Measurements from ENCODE around the gene SH2D3C. TPM values are rescaled to one million over a fixed set of nuclear protein-coding genes. Genes with fewer than 3 reads are reported as not detected.

Gene SH2D3C
- total and polyA plus RNA-seq, 2 of the 8 experiments (the other 6 are each of a cell fraction or from before 2014, with no cell fraction given) = 6.4 to 8.1 TPM

DNA sequence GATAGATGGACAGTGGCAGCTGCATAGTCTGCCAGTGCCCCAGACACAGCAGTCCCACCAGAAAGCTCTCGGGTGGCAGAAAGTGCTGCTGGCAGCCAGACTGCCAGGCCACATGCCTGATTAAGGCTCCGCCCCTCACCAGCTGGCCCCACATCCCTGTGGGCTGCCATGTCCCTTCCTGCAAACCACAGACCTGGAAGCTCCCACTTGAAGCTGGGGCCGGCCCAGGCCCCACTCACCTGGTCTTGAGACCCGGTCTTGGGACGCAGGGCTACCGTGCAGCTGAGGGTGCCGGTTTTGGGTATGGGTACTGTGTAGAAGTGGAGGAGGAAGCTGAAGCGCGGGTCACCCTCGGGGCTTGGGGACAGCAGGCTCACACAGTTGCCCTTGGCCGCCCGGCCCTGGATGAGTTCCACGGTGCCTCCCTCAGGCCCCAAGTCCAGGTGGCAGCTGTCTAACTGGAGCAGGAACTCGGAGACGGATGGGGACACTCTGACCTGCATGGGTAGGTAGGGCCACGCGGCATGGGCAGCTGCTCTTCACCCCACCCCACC is 39.5 kb upstream of the SH2D3C start:
- CTCF ChIA-PET (ENCODE audit: partially characterized antibody) = interaction anchor here (0.9 to 3.5 kb wide), 8 partner anchors 8 to 103 kb away, joined by 3 to 26 read pairs (median 5); partner anchors contain the start of gene TOR2A
- WGBS, 2 experiments (ENCODE audit: extremely low coverage in 1 of 2, insufficient coverage in 1 of 2, insufficient read length in 1 of 2, insufficient replicate concordance in 2 of 2, low coverage in 1 of 2, low lambda C conversion rate in 2 of 2, missing lambda C conversion rate in 1 of 2) = 91% methylated on average over 17 of the region's 17 CpGs; no CpG with 5 or more reads in 1 of the 2 experiments
- no peak for FAIRE-seq

More for the DNA sequence above, 39.5 kb upstream of the SH2D3C start:
- no peaks in the 10 kb centered on the region for H3K79me2 ChIP-seq (ENCODE audit: control insufficient read depth in 1 of 2, insufficient read depth in 2 of 2, low read length in 2 of 2)
- H3K23me2 ChIP-seq (ENCODE audit: low read depth, low read length) = no peaks in the 10 kb centered on the region
- H3K27me3 ChIP-seq (replicated peaks in 1 of 4; ENCODE audit: control insufficient read depth in 3 of 4, extremely low read depth in 1 of 4, insufficient read depth in 3 of 4, low read length in 3 of 4) = no peaks in the 10 kb centered on the region
- no peak overlapping the region for H3K23ac ChIP-seq (ENCODE audit: insufficient read length)
- no peak overlapping the region for H3K18ac ChIP-seq (ENCODE audit: extremely low read depth, low read length)
- no peak overlapping the region for H2BK12ac ChIP-seq (ENCODE audit: low read depth, low read length)
- DNase-seq (ENCODE audit: low read depth in 1 of 2, low spot score in 2 of 2) = no peak
- 0 out of 2 replicates have a peak, but pooled peaks cover 1% of the 10 kb centered on the region for H3K79me1 ChIP-seq (ENCODE audit: low read depth, low read length)
- no peak overlapping the region for H2AFZ ChIP-seq (ENCODE audit: low read length)
- no peak overlapping the region for H4K8ac ChIP-seq (ENCODE audit: extremely low read depth, insufficient read depth, low read length)
- no peak overlapping the region for H3K4me3 ChIP-seq (ENCODE audit: extremely low read depth in 1 of 4, insufficient read depth in 2 of 4, low read depth in 3 of 4, low read length in 4 of 4)
- H3K9ac ChIP-seq (replicated peaks in 1 of 4; ENCODE audit: extremely low read depth in 1 of 4, low read depth in 3 of 4, low read length in 3 of 4) = no peak overlapping the region
- H2BK5ac ChIP-seq (ENCODE audit: low read depth, low read length) = no peak overlapping the region
- TF ChIP-seq KDM1A (IDR thresholded peaks at IDR 0.05; ENCODE audit: borderline replicate concordance, low read length) = no peak
- no peak for TF ChIP-seq HDAC6 (IDR thresholded peaks at IDR 0.05; ENCODE audit: low read depth, low read length)
- POLR2A ChIA-PET (ENCODE audit: partially characterized antibody) = interaction anchor here (0.6 to 6.7 kb wide), 15 partner anchors 7 to 282 kb away, joined by 3 to 34 read pairs (median 4); partner anchors contain the start of gene FPGS
- no peak overlapping the region for H3K14ac ChIP-seq (ENCODE audit: insufficient read length)
- no peak overlapping the region for H4K5ac ChIP-seq (ENCODE audit: insufficient read length, low read depth, low read length)
- H2BK20ac ChIP-seq (ENCODE audit: low read length) = no peak overlapping the region
- no peak overlapping the region for H3K56ac ChIP-seq (replicated peaks; ENCODE audit: insufficient read length, low read depth, low read length)
- H4K91ac ChIP-seq (replicated peaks; ENCODE audit: insufficient read length, low read length) = no peak overlapping the region
- H3K9me3 ChIP-seq (ENCODE audit: insufficient read depth in 2 of 2, low read depth in 1 of 2, low read length in 1 of 2) = no peaks in the 10 kb centered on the region
- no peak overlapping the region for H2BK15ac ChIP-seq (ENCODE audit: low read length)
- H3K4me2 ChIP-seq (ENCODE audit: insufficient read depth in 1 of 2, low read depth in 2 of 2, low read length in 2 of 2) = no peak overlapping the region
- no peak overlapping the region for H2AK5ac ChIP-seq (ENCODE audit: low read depth, low read length)
- peaks cover 9 to 15% (median 13%) of the 10 kb centered on the region in 4 experiments; a peak in 7 of 8 replicates for H3K36me3 ChIP-seq (ENCODE audit: control insufficient read depth in 2 of 4, insufficient read depth in 4 of 4, low read length in 3 of 4)
- H2BK120ac ChIP-seq (replicated peaks; ENCODE audit: low read depth, low read length) = no peak overlapping the region
- H3K27ac ChIP-seq (ENCODE audit: low read depth, low read length) = no peak overlapping the region
- peaks cover 2 to 9% of the 10 kb centered on the region in 2 experiments for H4K20me1 ChIP-seq (replicated peaks in 1 of 2; ENCODE audit: control insufficient read depth in 1 of 2, insufficient read depth in 2 of 2, low read length in 2 of 2)
- H3K4ac ChIP-seq (replicated peaks; ENCODE audit: insufficient read length, low read depth, low read length) = no peak overlapping the region
- no peaks in the 10 kb centered on the region for H3K4me1 ChIP-seq (replicated peaks in 1 of 4; ENCODE audit: control insufficient read depth in 3 of 4, insufficient read depth in 4 of 4, low read length in 3 of 4)
